Calu3 (cell line): ENCODE measurements around the gene OPRM1. TPM values are rescaled to one million over a fixed set of nuclear protein-coding genes. Genes with fewer than 3 reads are reported as not detected.

Experiments used
- BruUV-seq: library from RNA; stranded (reverse); fragments of 400-500 nt; replicated peaks from 2 replicates; lab custom pipeline; 2021; lab: Mats Ljungman, UMichigan
- CTCF ChIA-PET: fragments of 300-600 bp; sonication (Branson Sonifier 250); formaldehyde crosslinking; loops from one replicate; lab custom pipeline; 2022; ENCODE audit warnings: antibody characterized with exemption; lab: Charles Lee
- DNase-seq: peaks from one replicate; pipeline ENCODE4 v3.0.0; 2022
- H3K27ac Mint-ChIP-seq: one replicate; pipeline ENCODE4 v1.8.0; 2022; ENCODE audit warnings: mixed read lengths; ENCODE audit not compliant: unreplicated experiment
- H3K27me3 Mint-ChIP-seq: one replicate; pipeline ENCODE4 v1.8.0; 2022; ENCODE audit warnings: mixed read lengths; ENCODE audit not compliant: unreplicated experiment
- H3K36me3 Mint-ChIP-seq: one replicate; pipeline ENCODE4 v1.8.0; 2022; ENCODE audit warnings: mild to moderate bottlenecking, moderate library complexity, mixed read lengths; ENCODE audit not compliant: insufficient read depth, unreplicated experiment
- H3K4me1 Mint-ChIP-seq: one replicate; pipeline ENCODE4 v1.8.0; 2022; ENCODE audit warnings: mild to moderate bottlenecking, low read depth, mixed read lengths; ENCODE audit not compliant: unreplicated experiment
- H3K4me3 Mint-ChIP-seq: one replicate; pipeline ENCODE4 v1.8.0; 2022; ENCODE audit warnings: mild to moderate bottlenecking, low read depth, moderate library complexity, mixed read lengths; ENCODE audit not compliant: unreplicated experiment
- H3K9me3 Mint-ChIP-seq: one replicate; pipeline ENCODE4 v1.8.0; 2022; ENCODE audit warnings: low read depth, mixed read lengths; ENCODE audit not compliant: unreplicated experiment
- CTCF ChIP-seq: fragments of 200-600 bp; IDR thresholded peaks from one replicate; pipeline ENCODE4 v1.8.0; 2022; ENCODE audit warnings: antibody characterized with exemption; ENCODE audit not compliant: unreplicated experiment
- intact Hi-C: fragments of 100-400 bp; cut with micrococcal nuclease; formaldehyde crosslinking; loops from one replicate; pipeline ENCODE4 v1.10.0; 2022; ENCODE audit not compliant: unreplicated experiment
- total RNA-seq: library from RNA; stranded (reverse); gene quantifications from 2 replicates; pipeline ENCODE4 v1.2.3, GENCODE V29; 2022

Gene OPRM1
- total RNA-seq, 1 experiment from 2014 or later, result not detected

- Mint-ChIP-seq H3K4me3 (no peak overlapping the region), H3K9me3 (no peaks in the 10 kb centered on the region), H3K27ac (no peak overlapping the region), H3K4me1 (no peaks in the 10 kb centered on the region), H3K36me3 (no peaks in the 10 kb centered on the region), H3K27me3 (peaks cover 19% of the 10 kb centered on the region)
- CTCF ChIA-PET, result no interaction called here
- TF ChIP-seq CTCF, result no peak
- no peak for DNase-seq
- intact Hi-C loops, result no loop called here
- no TSS peak for BruUV-seq
Measured at GRCh38 chr6:154139892-154140291, 100.9 kb downstream of the OPRM1 start.

- no peaks in the 10 kb centered on the region for H3K9me3 Mint-ChIP-seq
- no peaks in the 10 kb centered on the region for H3K36me3 Mint-ChIP-seq
- no peak for DNase-seq
- BruUV-seq, result no TSS peak
- peaks cover 22% of the 10 kb centered on the region for H3K27me3 Mint-ChIP-seq
- intact Hi-C loops, result no loop called here
- no peaks in the 10 kb centered on the region for H3K4me1 Mint-ChIP-seq
- no peak overlapping the region for H3K27ac Mint-ChIP-seq
- no peak for TF ChIP-seq CTCF
- CTCF ChIA-PET, result no interaction called here
- no peak overlapping the region for H3K4me3 Mint-ChIP-seq
Measured at GRCh38 chr6:154140743-154141142, 101.7 kb downstream of the OPRM1 start.

- no peak overlapping the region for H3K4me3 Mint-ChIP-seq
- no peaks in the 10 kb centered on the region for H3K9me3 Mint-ChIP-seq
- H3K27me3 Mint-ChIP-seq, result peaks cover 37% of the 10 kb centered on the region
- no peaks in the 10 kb centered on the region for H3K4me1 Mint-ChIP-seq
- CTCF ChIA-PET, result no interaction called here
- no peak overlapping the region for H3K27ac Mint-ChIP-seq
- DNase-seq, result no peak
- no peaks in the 10 kb centered on the region for H3K36me3 Mint-ChIP-seq
- TF ChIP-seq CTCF, result no peak
- intact Hi-C loops, result no loop called here
- no TSS peak for BruUV-seq
Measured at GRCh38 chr6:154143753-154144152, 104.7 kb downstream of the OPRM1 start.

GRCh38 chr6:154154389-154154967 is 115.4 kb downstream of the OPRM1 start:
- Mint-ChIP-seq H3K27me3 (peaks cover 40% of the 10 kb centered on the region), H3K9me3 (no peaks in the 10 kb centered on the region), H3K4me3 (no peak overlapping the region), H3K4me1 (peaks cover 12% of the 10 kb centered on the region), H3K36me3 (no peaks in the 10 kb centered on the region), H3K27ac (no peak overlapping the region)
- CTCF ChIA-PET, result interaction anchor here (1.0 kb wide), 1 partner anchor 357 kb away, joined by 5 read pairs; no protein-coding TSS in a partner anchor
- intact Hi-C loops, result loop anchor here (1.0 to 2.0 kb wide), 3 partner anchors 123 to 520 kb away; no protein-coding TSS in a partner anchor
- no TSS peak for BruUV-seq
- peak; percentile 41 for TF ChIP-seq CTCF
- peak; percentile 32 for DNase-seq
